ENCODE results near the gene MGAT4C. TPM values are rescaled to one million over a fixed set of nuclear protein-coding genes. Genes with fewer than 3 reads are reported as not detected.
"Not testable (repeated sequence)": the region's sequence is repeated elsewhere in the genome, so short reads cannot be mapped to it uniquely, and the experiment has no call there.

MGAT4C gene
- 10.3 and 15.8 TPM in 2 replicates for total RNA-seq (2021)
- percentile 63 among the genes with signal in this experiment for Bru-seq, nascent RNA
- BruChase-seq, experiment 1, labeled RNA remaining after a 2-hour chase, result percentile 71 among the genes with signal in this experiment
- percentile 67 among the genes with signal in this experiment for BruChase-seq, experiment 2, labeled RNA remaining after a 6-hour chase
- long read RNA-seq, full-length matches to known transcripts, result 8 of 18 reads
- long read RNA-seq, partial matches to known transcripts, result 3 of 18 reads
- long read RNA-seq, other reads (novel, unspliced or antisense), result 7 of 18 reads

GRCh38 chr12:86256163-86256562, at the start of gene MGAT4C:
Gene MGAT4C, minus strand, starts transcription at chr12:86256391.
- H3K36me3 ChIP-seq (ENCODE audit: insufficient read depth, low read length, poor library complexity, severe bottlenecking), result no peaks in the 10 kb centered on the region
- no TSS peak for BruUV-seq (replicated peaks)
- H3K27ac ChIP-seq (ENCODE audit: low read depth, low read length, poor library complexity, severe bottlenecking), result peak within 1 kb of the TSS; percentile 98
- H3K9me3 ChIP-seq (ENCODE audit: low read depth, low read length, poor library complexity, severe bottlenecking), result no peaks in the 10 kb centered on the region
- TF ChIP-seq EZH2 (IDR thresholded peaks at IDR 0.05; ENCODE audit: borderline replicate concordance, low read depth, low read length, poor library complexity, severe bottlenecking) (no peak), CTCF (conservative IDR thresholded peaks at IDR 0.05; ENCODE audit: low read depth, low read length) (no peak)
- peak; percentile 79 for DNase-seq (ENCODE audit: low spot score)
- intact Hi-C loops (cut with micrococcal nuclease; ENCODE audit: unreplicated experiment), result loop anchor here (10.0 kb wide), 1 partner anchor 1739 kb away; no protein-coding TSS in a partner anchor
- CTCF ChIA-PET, result no interaction called here
- peak within 1 kb of the TSS; percentile 52 for H3K4me3 ChIP-seq (ENCODE audit: low read depth, low read length, poor library complexity, severe bottlenecking)
- POLR2A ChIA-PET (ENCODE audit: low non-redundant PET), result no interaction called here
- H3K27me3 ChIP-seq (replicated peaks; ENCODE audit: insufficient read depth, low read depth, low read length, poor library complexity), result no peaks in the 10 kb centered on the region
- peaks cover 15% of the 10 kb centered on the region for H3K4me1 ChIP-seq (ENCODE audit: insufficient read depth, low read length, poor library complexity, severe bottlenecking)

DNA sequence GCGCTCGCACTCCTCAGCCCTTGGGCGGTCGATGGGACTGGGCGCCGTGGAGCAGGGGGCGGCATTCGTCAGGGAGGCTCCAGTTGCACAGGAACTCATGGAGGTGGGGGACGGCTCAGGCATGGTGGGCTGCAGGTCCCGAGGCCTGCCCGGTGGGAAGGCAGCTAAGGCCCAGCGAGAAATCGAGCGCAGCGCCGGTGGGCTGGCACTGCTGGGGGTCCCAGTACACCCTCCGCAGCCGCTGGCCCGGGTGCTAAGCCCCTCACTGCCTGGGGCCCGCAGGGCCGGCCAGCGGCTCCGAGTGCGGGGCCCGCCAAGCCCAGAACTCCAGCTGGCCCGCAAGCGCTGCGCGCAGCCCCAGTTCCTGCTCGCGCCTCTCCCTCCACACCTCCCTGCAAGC, 40.2 kb upstream of the MGAT4C start:
- BruUV-seq (replicated peaks); H3K27me3 ChIP-seq (replicated peaks; ENCODE audit: insufficient read depth, low read depth, low read length, poor library complexity); CTCF ChIA-PET; H3K9me3 ChIP-seq (ENCODE audit: low read depth, low read length, poor library complexity, severe bottlenecking); intact Hi-C loops (cut with micrococcal nuclease; ENCODE audit: unreplicated experiment); H3K4me1 ChIP-seq (ENCODE audit: insufficient read depth, low read length, poor library complexity, severe bottlenecking); H3K36me3 ChIP-seq (ENCODE audit: insufficient read depth, low read length, poor library complexity, severe bottlenecking); DNase-seq (ENCODE audit: low spot score); H3K4me3 ChIP-seq (ENCODE audit: low read depth, low read length, poor library complexity, severe bottlenecking); POLR2A ChIA-PET (ENCODE audit: low non-redundant PET); H3K27ac ChIP-seq (ENCODE audit: low read depth, low read length, poor library complexity, severe bottlenecking): not testable (repeated sequence)

- Histone ChIP-seq H3K27me3 (replicated peaks; ENCODE audit: insufficient read depth, low read depth, low read length, poor library complexity) (no peaks in the 10 kb centered on the region), H3K27ac (ENCODE audit: low read depth, low read length, poor library complexity, severe bottlenecking) (no peak overlapping the region), H3K9me3 (ENCODE audit: low read depth, low read length, poor library complexity, severe bottlenecking) (no peaks in the 10 kb centered on the region), H3K36me3 (ENCODE audit: insufficient read depth, low read length, poor library complexity, severe bottlenecking) (no peaks in the 10 kb centered on the region), H3K4me1 (ENCODE audit: insufficient read depth, low read length, poor library complexity, severe bottlenecking) (no peaks in the 10 kb centered on the region), H3K4me3 (ENCODE audit: low read depth, low read length, poor library complexity, severe bottlenecking) (no peak overlapping the region)
- intact Hi-C loops (cut with micrococcal nuclease; ENCODE audit: unreplicated experiment), result no loop called here
- DNase-seq (ENCODE audit: low spot score), result no peak
- ChIA-PET POLR2A (ENCODE audit: low non-redundant PET) (no interaction called here), CTCF (no interaction called here)
- BruUV-seq (replicated peaks), result no TSS peak
- TF ChIP-seq CTCF (conservative IDR thresholded peaks at IDR 0.05; ENCODE audit: low read depth, low read length) (no peak), EZH2 (IDR thresholded peaks at IDR 0.05; ENCODE audit: borderline replicate concordance, low read depth, low read length, poor library complexity, severe bottlenecking) (no peak)
These were observed 37.6 kb upstream of the MGAT4C start for GRCh38 chr12:86293682-86294240.

- TF ChIP-seq EZH2 (IDR thresholded peaks at IDR 0.05; ENCODE audit: borderline replicate concordance, low read depth, low read length, poor library complexity, severe bottlenecking), result no peak
- no peak for TF ChIP-seq CTCF (conservative IDR thresholded peaks at IDR 0.05; ENCODE audit: low read depth, low read length)
- intact Hi-C loops (cut with micrococcal nuclease; ENCODE audit: unreplicated experiment), result no loop called here
- CTCF ChIA-PET, result no interaction called here
These were observed 36.3 kb upstream of the MGAT4C start for GRCh38 chr12:86292480-86292879.

More at GRCh38 chr12:86292480-86292879, 36.3 kb upstream of the MGAT4C start:
- Histone ChIP-seq H3K27ac (ENCODE audit: low read depth, low read length, poor library complexity, severe bottlenecking) (no peak overlapping the region), H3K4me1 (ENCODE audit: insufficient read depth, low read length, poor library complexity, severe bottlenecking) (no peaks in the 10 kb centered on the region), H3K27me3 (replicated peaks; ENCODE audit: insufficient read depth, low read depth, low read length, poor library complexity) (no peaks in the 10 kb centered on the region), H3K9me3 (ENCODE audit: low read depth, low read length, poor library complexity, severe bottlenecking) (no peaks in the 10 kb centered on the region), H3K36me3 (ENCODE audit: insufficient read depth, low read length, poor library complexity, severe bottlenecking) (no peaks in the 10 kb centered on the region), H3K4me3 (ENCODE audit: low read depth, low read length, poor library complexity, severe bottlenecking) (no peak overlapping the region)
- no TSS peak for BruUV-seq (replicated peaks)
- no peak for DNase-seq (ENCODE audit: low spot score)
- POLR2A ChIA-PET (ENCODE audit: low non-redundant PET), result no interaction called here
